Smooth muscle cell (in vitro differentiated cells): ENCODE results near the gene HIF1A. TPM values are rescaled to one million over a fixed set of nuclear protein-coding genes. Genes with fewer than 3 reads are reported as not detected.

Source experiments
- DNase-seq: peaks from one replicate; lab custom pipeline; 2025; ENCODE audit not compliant: unreplicated experiment; lab: John Stamatoyannopoulos, UW
- H2AFZ ChIP-seq: fragments of 200-600 bp; sonication (generic); 2 replicates; pipeline ENCODE4 v1.6.0; 2016; ENCODE audit warnings: antibody characterized with exemption, low read depth, mild to moderate bottlenecking
- H3F3A ChIP-seq: fragments of 200-600 bp; sonication (generic); 2 replicates; pipeline ENCODE4 v1.6.0; 2017; ENCODE audit warnings: antibody characterized with exemption, low read depth
- H3K27ac ChIP-seq: fragments of 200-600 bp; sonication (generic); 2 replicates; pipeline ENCODE4 v1.5.1; 2016; ENCODE audit warnings: low read depth, mild to moderate bottlenecking
- H3K27me3 ChIP-seq: fragments of 200-600 bp; sonication (generic); 2 replicates; pipeline ENCODE4 v1.6.1; 2016; ENCODE audit warnings: low read depth, mild to moderate bottlenecking
- H3K36me3 ChIP-seq: fragments of 200-600 bp; sonication (generic); 2 replicates; pipeline ENCODE4 v1.5.1; 2016; ENCODE audit warnings: low read depth
- H3K4me1 ChIP-seq: fragments of 200-600 bp; sonication (generic); 2 replicates; pipeline ENCODE4 v1.5.1; 2016; ENCODE audit warnings: low read depth
- H3K4me2 ChIP-seq: fragments of 200-600 bp; sonication (generic); 2 replicates; pipeline ENCODE4 v1.6.0; 2016; ENCODE audit warnings: mild to moderate bottlenecking
- H3K4me3 ChIP-seq: fragments of 200-600 bp; sonication (generic); 2 replicates; pipeline ENCODE4 v1.5.1; 2016; ENCODE audit warnings: mild to moderate bottlenecking
- H3K79me2 ChIP-seq: fragments of 200-600 bp; sonication (generic); 2 replicates; pipeline ENCODE4 v1.6.0; 2016; ENCODE audit warnings: low read depth, mild to moderate bottlenecking
- H3K9ac ChIP-seq: fragments of 200-600 bp; sonication (generic); 2 replicates; pipeline ENCODE4 v1.6.0; 2016; ENCODE audit warnings: low read depth
- H3K9me3 ChIP-seq: fragments of 200-600 bp; sonication (generic); replicated peaks from 2 replicates; pipeline ENCODE4 v1.5.1; 2016; ENCODE audit warnings: low read depth
- H4K20me1 ChIP-seq: fragments of 200-600 bp; sonication (generic); 2 replicates; pipeline ENCODE4 v1.6.0; 2016; ENCODE audit warnings: low read depth
- CTCF ChIP-seq: fragments of 200-600 bp; sonication (generic); IDR thresholded peaks from 2 replicates; pipeline ENCODE4 v1.5.1; 2017; ENCODE audit warnings: borderline replicate concordance, mild to moderate bottlenecking, antibody characterized with exemption; ENCODE audit not compliant: insufficient read depth, poor library complexity, severe bottlenecking
- WGBS: methylation state at CpG from one replicate; pipeline ENCODE4 v1.1.7; 2016; ENCODE audit warnings: low lambda C conversion rate; 5-methylcytosine and 5-hydroxymethylcytosine counted together
- polyA plus RNA-seq: library from polyadenylated mRNA; unstranded; fragments of >200 nt; fragmentation: Nextera tagmentation; extraction: Ambion mirVana; gene quantifications from 2 replicates; pipeline ENCODE4 v1.2.1, GENCODE V29; 2016
- total RNA-seq: library from RNA; depleted of rRNA; stranded (reverse); fragments of >200 nt; gene quantifications from 2 replicates; pipeline ENCODE4 v1.2.3, GENCODE V29; 2014

Gene HIF1A
- total and polyA plus RNA-seq, 2 experiments from 2014 or later: 140 to 376 TPM

- no peak overlapping the region for H3K27ac ChIP-seq
- H3K9me3 ChIP-seq: no peaks in the 10 kb centered on the region
- H3K4me1 ChIP-seq: peaks cover 5% of the 10 kb centered on the region
- no peak overlapping the region for H3K4me2 ChIP-seq
- no peak for DNase-seq
- no peaks in the 10 kb centered on the region for H3K27me3 ChIP-seq
- no peak overlapping the region for H3K9ac ChIP-seq
- H3K79me2 ChIP-seq: no peaks in the 10 kb centered on the region
- H2AFZ ChIP-seq: no peak overlapping the region
- no peaks in the 10 kb centered on the region for H3F3A ChIP-seq
- H3K36me3 ChIP-seq: no peaks in the 10 kb centered on the region
- WGBS: 32% methylated on average over 2 of the region's 2 CpGs
- H4K20me1 ChIP-seq: no peaks in the 10 kb centered on the region
- H3K4me3 ChIP-seq: no peak overlapping the region
- no peak for TF ChIP-seq CTCF
Observed at GRCh38 chr14:61678975-61679374, 16.3 kb upstream of the HIF1A start.

GRCh38 chr14:61681413-61681812 lies 13.9 kb upstream of the HIF1A start:
- TF ChIP-seq CTCF: no peak
- no peak overlapping the region for H3K9ac ChIP-seq
- no peaks in the 10 kb centered on the region for H3K9me3 ChIP-seq
- no peaks in the 10 kb centered on the region for H3K27me3 ChIP-seq
- no peaks in the 10 kb centered on the region for H3F3A ChIP-seq
- H3K4me1 ChIP-seq: peaks cover 5% of the 10 kb centered on the region
- H3K79me2 ChIP-seq: no peaks in the 10 kb centered on the region
- no peaks in the 10 kb centered on the region for H4K20me1 ChIP-seq
- no peak overlapping the region for H3K4me2 ChIP-seq
- no peak overlapping the region for H3K4me3 ChIP-seq
- no peak overlapping the region for H3K27ac ChIP-seq
- WGBS: 97% methylated on average over 6 of the region's 6 CpGs
- no peak overlapping the region for H2AFZ ChIP-seq
- DNase-seq: no peak
- no peaks in the 10 kb centered on the region for H3K36me3 ChIP-seq

- DNase-seq: no peak
- Histone ChIP-seq H2AFZ (no peak overlapping the region), H3K27ac (no peak overlapping the region), H3K9me3 (no peaks in the 10 kb centered on the region), H3K4me1 (peaks cover 5% of the 10 kb centered on the region), H3K4me2 (no peak overlapping the region), H4K20me1 (no peaks in the 10 kb centered on the region), H3K9ac (no peak overlapping the region), H3K79me2 (no peaks in the 10 kb centered on the region), H3K27me3 (no peaks in the 10 kb centered on the region), H3K36me3 (no peaks in the 10 kb centered on the region), H3K4me3 (no peak overlapping the region), H3F3A (no peaks in the 10 kb centered on the region)
- TF ChIP-seq CTCF: no peak
- 94% methylated on average over 2 of the region's 2 CpGs for WGBS
Observed at GRCh38 chr14:61683108-61683507, 12.2 kb upstream of the HIF1A start.

DNA sequence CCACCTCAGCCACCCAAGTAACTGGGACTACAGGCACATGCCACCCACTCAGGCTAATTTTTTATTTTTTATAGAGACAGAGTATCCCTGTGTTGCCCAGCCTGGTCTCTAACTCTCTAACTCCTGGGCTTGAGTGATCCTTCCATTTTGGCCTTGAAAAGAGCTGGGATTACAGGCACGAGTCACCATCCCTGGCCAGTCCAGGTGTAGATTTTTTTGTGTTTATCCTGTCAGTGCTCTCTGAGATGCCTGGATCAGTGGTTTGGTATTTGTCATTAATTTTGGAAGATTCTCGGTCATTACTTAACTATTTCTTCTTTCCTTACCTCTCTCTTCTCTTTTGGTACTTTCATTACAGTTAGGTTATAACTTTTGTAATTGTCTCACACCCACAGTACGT lies 5.3 kb upstream of the HIF1A start:
- WGBS: 60% methylated on average over 3 of the region's 3 CpGs
- Histone ChIP-seq H3K4me2 (no peak overlapping the region), H3K9ac (no peak overlapping the region), H3K36me3 (no peaks in the 10 kb centered on the region), H2AFZ (no peak overlapping the region), H3K4me3 (no peak overlapping the region), H4K20me1 (no peaks in the 10 kb centered on the region), H3K27ac (no peak overlapping the region), H3K79me2 (no peaks in the 10 kb centered on the region), H3K4me1 (peaks cover 5% of the 10 kb centered on the region), H3K9me3 (no peaks in the 10 kb centered on the region), H3K27me3 (no peaks in the 10 kb centered on the region), H3F3A (no peaks in the 10 kb centered on the region)
- DNase-seq: no peak
- TF ChIP-seq CTCF: no peak
